Measurements from ENCODE around the gene NOTCH1. TPM values are rescaled to one million over a fixed set of nuclear protein-coding genes. Genes with fewer than 3 reads are reported as not detected.

The NOTCH1 gene
- total RNA-seq, 4 donors from 2014 or later, result 48.6 to 90.6 (median 58.8) TPM

GRCh38 chr9:136543830-136544547, 1.9 kb downstream of the NOTCH1 start:
- WGBS, result 44% methylated on average over 27 of the region's 31 CpGs

GRCh38 chr9:136543280-136543679, 2.6 kb downstream of the NOTCH1 start:
- DNase-seq (ENCODE audit: extremely low spot score), result no peak
- no peak for TF ChIP-seq CTCF (IDR thresholded peaks at IDR 0.05)
- TF ChIP-seq EP300 (IDR thresholded peaks at IDR 0.05), result no peak
- no peak for TF ChIP-seq POLR2A (IDR thresholded peaks at IDR 0.05; ENCODE audit: low read depth)
- TF ChIP-seq POLR2AphosphoS5 (IDR thresholded peaks at IDR 0.05), result no peak
- Histone ChIP-seq H3K4me1 (peaks cover 75 to 87% (median 83%) of the 10 kb centered on the region in 4 donors), H3K36me3 (peaks cover 0 to 33% (median 12%) of the 10 kb centered on the region in 4 donors), H3K27me3 (no peaks in the 10 kb centered on the region), H3K4me3 (peak overlapping the region; percentile 90 to 98 (median 95)), H3K27ac (replicated peaks in 1 of 4) (peak overlapping the region; percentile 95 to 99 (median 98)), H3K9me3 (no peaks in the 10 kb centered on the region)
- no CpG with 5 or more reads among the region's 10 CpGs for WGBS
- intact Hi-C loops (cut with DNase I), result no loop called here

More at GRCh38 chr9:136543830-136544547, 1.9 kb downstream of the NOTCH1 start:
- TF ChIP-seq POLR2AphosphoS5 (IDR thresholded peaks at IDR 0.05) (peak; percentile 41 to 47), POLR2A (IDR thresholded peaks at IDR 0.05; ENCODE audit: low read depth) (no peak)
- peak overlapping the region; percentile 90 to 98 (median 95) for H3K4me3 ChIP-seq
- no peaks in the 10 kb centered on the region for H3K27me3 ChIP-seq
- H3K9me3 ChIP-seq, result no peaks in the 10 kb centered on the region
- peaks cover 0 to 30% (median 11%) of the 10 kb centered on the region in 4 donors for H3K36me3 ChIP-seq
- peaks cover 68 to 87% (median 83%) of the 10 kb centered on the region in 4 donors for H3K4me1 ChIP-seq
- intact Hi-C loops (cut with DNase I), result no loop called here
- H3K27ac ChIP-seq (replicated peaks in 1 of 4), result peak overlapping the region; percentile 95 to 99 (median 98)
- DNase-seq (ENCODE audit: extremely low spot score), result no peak

- intact Hi-C loops (cut with DNase I), result no loop called here
- no peak for TF ChIP-seq POLR2AphosphoS5 (IDR thresholded peaks at IDR 0.05)
- no peak for TF ChIP-seq CTCF (IDR thresholded peaks at IDR 0.05)
- TF ChIP-seq EP300 (IDR thresholded peaks at IDR 0.05), result no peak
- TF ChIP-seq POLR2A (IDR thresholded peaks at IDR 0.05; ENCODE audit: low read depth), result no peak
- peaks cover 0 to 41% (median 16%) of the 10 kb centered on the region in 4 donors for H3K36me3 ChIP-seq
- no peak overlapping the region for H3K4me3 ChIP-seq
- no peak for DNase-seq (ENCODE audit: extremely low spot score)
- H3K27me3 ChIP-seq, result no peaks in the 10 kb centered on the region
- WGBS, result 70% methylated on average over 22 of the region's 28 CpGs
- peak overlapping the region; percentile 95 to 99 (median 98) for H3K27ac ChIP-seq (replicated peaks in 1 of 4)
- peaks cover 77 to 87% (median 83%) of the 10 kb centered on the region in 4 donors for H3K4me1 ChIP-seq
- H3K9me3 ChIP-seq, result no peaks in the 10 kb centered on the region
Measured at GRCh38 chr9:136542241-136543040, 3.4 kb downstream of the NOTCH1 start.

- WGBS, result 88% methylated on average over 5 of the region's 16 CpGs
- intact Hi-C loops (cut with DNase I), result no loop called here
- Histone ChIP-seq H3K27me3 (no peaks in the 10 kb centered on the region), H3K9me3 (no peaks in the 10 kb centered on the region), H3K36me3 (peaks cover 0 to 46% (median 20%) of the 10 kb centered on the region in 4 donors), H3K4me3 (no peak overlapping the region), H3K4me1 (peaks cover 77 to 87% (median 83%) of the 10 kb centered on the region in 4 donors), H3K27ac (replicated peaks in 1 of 4) (peak overlapping the region; percentile 86 to 99 (median 96))
- TF ChIP-seq CTCF (IDR thresholded peaks at IDR 0.05), result no peak
- no peak for TF ChIP-seq EP300 (IDR thresholded peaks at IDR 0.05)
- TF ChIP-seq POLR2A (IDR thresholded peaks at IDR 0.05; ENCODE audit: low read depth), result no peak
- no peak for TF ChIP-seq POLR2AphosphoS5 (IDR thresholded peaks at IDR 0.05)
- DNase-seq (ENCODE audit: extremely low spot score), result no peak
Measured at GRCh38 chr9:136541709-136542108, 4.1 kb downstream of the NOTCH1 start.

GRCh38 chr9:136541179-136541578, 4.7 kb downstream of the NOTCH1 start:
- Histone ChIP-seq H3K4me3 (no peak overlapping the region), H3K27ac (replicated peaks in 1 of 4) (peak overlapping the region; percentile 86 to 99 (median 96)), H3K9me3 (no peaks in the 10 kb centered on the region), H3K4me1 (peaks cover 78 to 87% (median 84%) of the 10 kb centered on the region in 4 donors), H3K36me3 (peaks cover 0 to 46% (median 22%) of the 10 kb centered on the region in 4 donors), H3K27me3 (no peaks in the 10 kb centered on the region)
- intact Hi-C loops (cut with DNase I), result no loop called here
- no peak for TF ChIP-seq POLR2A (IDR thresholded peaks at IDR 0.05; ENCODE audit: low read depth)
- TF ChIP-seq CTCF (IDR thresholded peaks at IDR 0.05), result no peak
- TF ChIP-seq EP300 (IDR thresholded peaks at IDR 0.05), result no peak
- no peak for TF ChIP-seq POLR2AphosphoS5 (IDR thresholded peaks at IDR 0.05)
- 66% methylated on average over 8 of the region's 9 CpGs for WGBS
- DNase-seq (ENCODE audit: extremely low spot score), result no peak
